ENCODE measurements around the gene FSTL4.

The FSTL4 gene

GRCh38 chr5:133384903-133385302 lies 227.4 kb downstream of the FSTL4 start:
- DNase-seq (ENCODE audit: low read depth): no peak

GRCh38 chr5:133384120-133384855 lies 228.1 kb downstream of the FSTL4 start:
- no peak for DNase-seq (ENCODE audit: low read depth)

GRCh38 chr5:133383580-133383939 lies 228.8 kb downstream of the FSTL4 start:
- DNase-seq (ENCODE audit: low read depth): no peak

GRCh38 chr5:133382661-133383579 lies 229.4 kb downstream of the FSTL4 start:
- DNase-seq (ENCODE audit: low read depth): no peak

- DNase-seq (ENCODE audit: low read depth): no peak
Measured at GRCh38 chr5:133381571-133382365, 230.6 kb downstream of the FSTL4 start.

GRCh38 chr5:133381041-133381440 lies 231.3 kb downstream of the FSTL4 start:
- no peak for DNase-seq (ENCODE audit: low read depth)

- DNase-seq (ENCODE audit: low read depth): no peak
Measured at GRCh38 chr5:133377736-133378135, 234.6 kb downstream of the FSTL4 start.

- DNase-seq (ENCODE audit: low read depth): no peak
Measured at GRCh38 chr5:133376986-133377385, 235.4 kb downstream of the FSTL4 start.

GRCh38 chr5:133373121-133373870 lies 239.0 kb downstream of the FSTL4 start:
- DNase-seq (ENCODE audit: low read depth): no peak

GRCh38 chr5:133372293-133372937 lies 239.9 kb downstream of the FSTL4 start:
- DNase-seq (ENCODE audit: low read depth): no peak

GRCh38 chr5:133371371-133372155 lies 240.8 kb downstream of the FSTL4 start:
- DNase-seq (ENCODE audit: low read depth): no peak

GRCh38 chr5:133370904-133371303 lies 241.4 kb downstream of the FSTL4 start:
- DNase-seq (ENCODE audit: low read depth): no peak

GRCh38 chr5:133370036-133370831 lies 242.1 kb downstream of the FSTL4 start:
- DNase-seq (ENCODE audit: low read depth): no peak

GRCh38 chr5:133368916-133369783 lies 243.2 kb downstream of the FSTL4 start:
- DNase-seq (ENCODE audit: low read depth): no peak

GRCh38 chr5:133367984-133368383 lies 244.4 kb downstream of the FSTL4 start:
- no peak for DNase-seq (ENCODE audit: low read depth)

GRCh38 chr5:133367071-133367786 lies 245.1 kb downstream of the FSTL4 start:
- no peak for DNase-seq (ENCODE audit: low read depth)

- DNase-seq (ENCODE audit: low read depth): no peak
Measured at GRCh38 chr5:133366438-133366837, 245.9 kb downstream of the FSTL4 start.

- DNase-seq (ENCODE audit: low read depth): no peak
Measured at GRCh38 chr5:133365738-133366137, 246.6 kb downstream of the FSTL4 start.

Measured in stimulated activated CD8-positive, alpha-beta memory T cell treated with anti-CD3 and anti-CD28 coated beads, Interleukin-12 subunit alpha, Interleukin-12 subunit beta, amount 100 ng/mL, for 4 hours (primary cell).